Psoas muscle (tissue), 8 donors: ENCODE measurements around the gene FBXO31. TPM values are rescaled to one million over a fixed set of nuclear protein-coding genes. Genes with fewer than 3 reads are reported as not detected.
A peak's percentile ranks its signal among the peaks of the same experiment; 100 is the strongest.
"Not testable (repeated sequence)": the region's sequence is repeated elsewhere in the genome, so short reads cannot be mapped to it uniquely, and the experiment has no call there.

Source experiments
- ATAC-seq, 4 donors: fragments of 200-7000 bp; cut with Tn5 transposase; one replicate each; pipeline ENCODE4 v1.9.1; 2020; ENCODE audit warnings: moderate library complexity in 3 of 4, mild to moderate bottlenecking in 2 of 4
- DNase-seq, 2 donors: peaks; one replicate each; pipeline ENCODE4 v3.0.0-alpha.2; 2020
- H3K27ac ChIP-seq: fragments of 200-600 bp; one replicate; pipeline ENCODE4 v1.8.0; 2022
- H3K27me3 ChIP-seq, 3 donors: fragments of 200-600 bp in 1 of 3; one replicate each; pipeline versions ENCODE4 v1.6.1 to v1.8.0; 2013 to 2022; ENCODE audit warnings: low read length in 2 of 3, mild to moderate bottlenecking in 2 of 3, moderate library complexity in 1 of 3; ENCODE audit not compliant: insufficient read depth in 3 of 3
- H3K36me3 ChIP-seq, 2 donors: fragments of 200-600 bp in 1 of 2; one replicate each; pipeline versions ENCODE4 v1.6.1 to v1.8.0; 2013 to 2022; ENCODE audit warnings: low read depth in 1 of 2, mild to moderate bottlenecking in 1 of 2, moderate library complexity in 1 of 2; ENCODE audit not compliant: insufficient read depth in 1 of 2
- H3K4me1 ChIP-seq: fragments of 200-600 bp; one replicate; pipeline ENCODE4 v1.8.0; 2022
- H3K4me3 ChIP-seq: fragments of 200-600 bp; one replicate; pipeline ENCODE4 v1.8.0; 2022; ENCODE audit warnings: mild to moderate bottlenecking
- H3K9me3 ChIP-seq: fragments of 200-600 bp; one replicate; pipeline ENCODE4 v1.8.0; 2022
- WGBS, 3 donors: extraction: QIAGEN DNeasy Blood & Tissue Kit; methylation state at CpG; one replicate each; pipeline versions ENCODE4 v1.1.6 to v1.1.7; 2013; 5-methylcytosine and 5-hydroxymethylcytosine counted together
- intact Hi-C, 2 donors: fragments of 100-400 bp; cut with DNase I; formaldehyde crosslinking; loops; one replicate each; pipeline versions ENCODE4 v1.11.0 to v1.14.2; 2022
- polyA plus RNA-seq, 3 donors: library from polyadenylated mRNA; stranded (reverse); fragments of 200-250 nt; gene quantifications; one replicate each; pipeline ENCODE4 v1.2.3, GENCODE V29; 2013
- total RNA-seq, 4 donors: library from RNA; stranded (reverse); fragmentation: NEBNext Ultra II Directional in 2 of 4; extraction: Animal tissue kit (Norgen Biotek cat#: 25700) in 2 of 4; gene quantifications; one replicate each; pipeline versions ENCODE4 v1.2.1 to v1.2.4, GENCODE V29; 2021 to 2023
- TF ChIP-seq, protein P1 (sequence below): fragments of 200-600 bp; IDR thresholded peaks from one replicate; pipeline ENCODE4 v1.8.0; 2022; ENCODE audit warnings: antibody characterized with exemption
- donor health status: healthy with polysubstance abuse.
- donor health status: DM: no; HTN: no; CAD: no; lungs with moderate emphysema.
- donor health status: Bipolar disorder and iron deficiency.
- donor health status: healthy.
- donor health status: DM: yes; HTN: yes; CAD: no.
- donor health status: DM: no; HTN: no; CAD: no.
- donor health status: DM: no; HTN: no; CAD: no.
- donor health status: DM: yes; HTN: yes; CAD: no.

FBXO31 gene
- total and polyA plus RNA-seq, 7 donors = 26.3 to 103 (median 95.3) TPM

DNA sequence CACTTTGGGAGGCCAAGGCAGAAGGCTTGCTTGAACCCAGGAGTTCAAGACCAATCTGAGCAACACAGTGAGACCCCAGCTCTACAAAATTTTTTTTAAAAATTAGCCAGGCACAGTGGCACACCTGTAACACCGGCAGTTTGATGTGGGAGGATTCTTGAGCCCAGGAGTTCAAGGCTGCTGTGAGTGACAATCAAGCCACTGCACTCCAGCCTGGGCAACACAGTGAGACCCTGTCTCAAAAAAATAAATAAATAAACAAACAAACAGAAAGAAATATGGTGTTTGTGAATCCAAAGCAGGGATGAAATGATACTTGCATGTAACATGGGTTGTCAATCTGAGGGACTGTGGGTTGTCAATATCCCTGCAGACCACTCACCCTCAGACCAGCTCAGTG lies 16.6 kb downstream of the FBXO31 start:
- Histone ChIP-seq H3K9me3 (no peaks in the 10 kb centered on the region), H3K4me3 (no peak overlapping the region), H3K27me3 (no peaks in the 10 kb centered on the region), H3K27ac (no peak overlapping the region), H3K4me1 (peaks cover 69% of the 10 kb centered on the region), H3K36me3 (peaks cover 0 to 11% of the 10 kb centered on the region in 2 donors)
- ATAC-seq = no peak
- intact Hi-C loops = no loop called here
- peak in 1 of 2 donors; percentile 16 for DNase-seq
- 82 to 89% (median 88%) methylated on average over 1 of the region's 1 CpG for WGBS, 3 donors
- TF ChIP-seq, protein P1, sequence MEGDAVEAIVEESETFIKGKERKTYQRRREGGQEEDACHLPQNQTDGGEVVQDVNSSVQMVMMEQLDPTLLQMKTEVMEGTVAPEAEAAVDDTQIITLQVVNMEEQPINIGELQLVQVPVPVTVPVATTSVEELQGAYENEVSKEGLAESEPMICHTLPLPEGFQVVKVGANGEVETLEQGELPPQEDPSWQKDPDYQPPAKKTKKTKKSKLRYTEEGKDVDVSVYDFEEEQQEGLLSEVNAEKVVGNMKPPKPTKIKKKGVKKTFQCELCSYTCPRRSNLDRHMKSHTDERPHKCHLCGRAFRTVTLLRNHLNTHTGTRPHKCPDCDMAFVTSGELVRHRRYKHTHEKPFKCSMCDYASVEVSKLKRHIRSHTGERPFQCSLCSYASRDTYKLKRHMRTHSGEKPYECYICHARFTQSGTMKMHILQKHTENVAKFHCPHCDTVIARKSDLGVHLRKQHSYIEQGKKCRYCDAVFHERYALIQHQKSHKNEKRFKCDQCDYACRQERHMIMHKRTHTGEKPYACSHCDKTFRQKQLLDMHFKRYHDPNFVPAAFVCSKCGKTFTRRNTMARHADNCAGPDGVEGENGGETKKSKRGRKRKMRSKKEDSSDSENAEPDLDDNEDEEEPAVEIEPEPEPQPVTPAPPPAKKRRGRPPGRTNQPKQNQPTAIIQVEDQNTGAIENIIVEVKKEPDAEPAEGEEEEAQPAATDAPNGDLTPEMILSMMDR = no peak

DNA sequence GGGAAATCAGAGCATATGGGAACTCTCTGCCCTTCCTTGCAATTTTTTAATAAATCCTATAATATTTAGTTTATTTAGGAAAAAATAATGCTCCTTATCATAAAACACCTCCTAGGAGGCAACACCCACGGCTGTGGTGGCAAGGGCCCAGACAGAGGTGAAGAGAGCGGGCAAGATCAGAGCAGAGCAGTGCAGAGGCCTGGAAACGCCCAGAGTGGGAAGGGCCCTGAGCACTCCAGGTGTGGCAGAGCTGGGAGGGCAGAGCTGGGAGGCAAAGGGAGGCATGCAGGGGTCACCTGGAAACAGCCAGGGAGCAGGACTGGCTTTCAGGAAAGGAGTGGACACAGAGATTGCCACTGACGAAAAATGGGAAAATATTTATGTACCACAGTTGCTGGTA lies 17.3 kb downstream of the FBXO31 start:
- ATAC-seq = no peak
- Histone ChIP-seq H3K4me3 (no peak overlapping the region), H3K9me3 (no peaks in the 10 kb centered on the region), H3K27ac (peak overlapping the region; percentile 23), H3K27me3 (no peaks in the 10 kb centered on the region), H3K4me1 (peaks cover 65% of the 10 kb centered on the region), H3K36me3 (peaks cover 0 to 17% of the 10 kb centered on the region in 2 donors)
- TF ChIP-seq, protein P1 = no peak
- intact Hi-C loops = no loop called here
- DNase-seq = peak in 1 of 2 donors; percentile 31
- 88 to 96% (median 88%) methylated on average over 4 of the region's 4 CpGs for WGBS, 3 donors

DNA sequence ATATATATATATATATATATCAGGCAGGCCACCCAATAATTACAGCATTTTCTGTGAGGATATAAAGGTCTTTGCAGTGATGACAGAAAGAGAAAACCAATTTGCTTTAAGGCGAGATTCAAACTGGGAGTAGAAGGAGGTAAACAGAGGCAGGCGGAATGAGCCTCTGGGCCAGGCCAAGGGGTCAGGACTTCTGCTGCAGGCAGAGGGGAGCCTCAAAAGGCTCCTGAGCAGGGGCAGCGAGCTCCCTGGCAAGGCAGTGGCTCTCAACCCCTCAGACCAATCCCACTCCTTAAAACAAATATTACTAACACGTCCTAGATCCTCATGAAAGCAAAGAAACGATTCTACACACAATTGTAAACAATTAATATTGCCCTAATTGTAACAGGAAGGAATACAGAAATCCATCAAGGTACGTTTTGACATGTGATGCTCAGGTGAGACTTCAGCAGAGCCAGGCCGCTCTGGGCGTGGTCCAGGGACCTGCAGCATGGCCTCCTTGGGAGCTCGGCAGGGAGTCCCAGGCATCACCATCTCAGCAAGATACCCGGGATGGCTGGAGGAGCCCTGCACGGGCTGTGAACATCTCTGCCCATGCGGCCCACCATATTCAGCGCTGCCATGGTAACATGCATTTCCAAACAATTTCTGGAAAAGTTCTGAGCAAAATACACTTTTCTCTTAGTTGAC lies 18.4 kb downstream of the FBXO31 start:
- Histone ChIP-seq H3K27me3 (no peaks in the 10 kb centered on the region), H3K27ac (peak overlapping the region; percentile 77), H3K9me3 (no peaks in the 10 kb centered on the region), H3K36me3 (peaks cover 0 to 23% of the 10 kb centered on the region in 2 donors), H3K4me1 (peaks cover 64% of the 10 kb centered on the region), H3K4me3 (no peak overlapping the region)
- TF ChIP-seq, protein P1 = no peak
- intact Hi-C loops = no loop called here
- WGBS, 3 donors = 91 to 92% (median 91%) methylated on average over 13 of the region's 13 CpGs
- ATAC-seq (no peak), DNase-seq (peak in 1 of 2 donors; percentile 37)

DNA sequence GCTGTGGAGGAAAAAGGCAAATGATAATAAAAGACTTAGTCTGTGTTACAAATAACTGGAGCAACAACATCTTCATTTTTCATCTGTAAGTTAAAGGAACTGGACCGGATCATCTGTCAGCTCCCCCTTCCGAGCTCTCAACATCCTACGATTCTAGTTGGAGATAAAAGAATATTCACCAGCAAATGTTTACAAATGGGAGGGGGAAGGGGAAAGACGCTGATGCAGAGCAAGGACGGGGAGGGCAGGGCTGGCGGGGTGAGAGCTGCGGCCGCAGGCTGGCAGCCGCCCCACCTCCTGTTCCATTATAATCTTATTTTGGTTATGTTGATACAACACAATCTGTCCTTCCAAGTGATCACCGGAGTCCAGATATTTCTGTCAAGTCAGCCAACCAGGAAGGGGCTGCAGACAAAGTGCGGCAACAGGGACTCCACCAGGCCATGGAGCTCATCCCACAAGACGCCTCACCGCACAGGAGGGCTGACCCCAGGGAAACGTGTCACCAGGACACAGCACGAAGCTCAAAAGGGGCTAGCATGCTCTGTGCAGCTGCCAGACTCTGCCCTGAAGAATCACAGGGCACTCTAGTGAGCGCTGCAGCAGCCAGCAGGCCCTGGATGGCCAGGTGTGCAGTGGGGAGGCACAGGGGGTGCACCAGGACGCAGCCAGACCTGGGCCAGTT lies 19.7 kb downstream of the FBXO31 start:
- no peaks in the 10 kb centered on the region for H3K27me3 ChIP-seq
- H3K9me3 ChIP-seq = no peaks in the 10 kb centered on the region
- peak overlapping the region; percentile 24 for H3K4me3 ChIP-seq
- intact Hi-C loops = no loop called here
- ATAC-seq (peak; percentile 68 to 83 (median 72)), DNase-seq (peak in 1 of 2 donors; percentile 69)
- TF ChIP-seq, protein P1 = no peak
- H3K36me3 ChIP-seq = peaks cover 3 to 35% of the 10 kb centered on the region in 2 donors
- H3K4me1 ChIP-seq = peaks cover 64% of the 10 kb centered on the region
- WGBS, 3 donors = 19 to 33% (median 26%) methylated on average over 17 of the region's 17 CpGs
- H3K27ac ChIP-seq = peak overlapping the region; percentile 77

DNA sequence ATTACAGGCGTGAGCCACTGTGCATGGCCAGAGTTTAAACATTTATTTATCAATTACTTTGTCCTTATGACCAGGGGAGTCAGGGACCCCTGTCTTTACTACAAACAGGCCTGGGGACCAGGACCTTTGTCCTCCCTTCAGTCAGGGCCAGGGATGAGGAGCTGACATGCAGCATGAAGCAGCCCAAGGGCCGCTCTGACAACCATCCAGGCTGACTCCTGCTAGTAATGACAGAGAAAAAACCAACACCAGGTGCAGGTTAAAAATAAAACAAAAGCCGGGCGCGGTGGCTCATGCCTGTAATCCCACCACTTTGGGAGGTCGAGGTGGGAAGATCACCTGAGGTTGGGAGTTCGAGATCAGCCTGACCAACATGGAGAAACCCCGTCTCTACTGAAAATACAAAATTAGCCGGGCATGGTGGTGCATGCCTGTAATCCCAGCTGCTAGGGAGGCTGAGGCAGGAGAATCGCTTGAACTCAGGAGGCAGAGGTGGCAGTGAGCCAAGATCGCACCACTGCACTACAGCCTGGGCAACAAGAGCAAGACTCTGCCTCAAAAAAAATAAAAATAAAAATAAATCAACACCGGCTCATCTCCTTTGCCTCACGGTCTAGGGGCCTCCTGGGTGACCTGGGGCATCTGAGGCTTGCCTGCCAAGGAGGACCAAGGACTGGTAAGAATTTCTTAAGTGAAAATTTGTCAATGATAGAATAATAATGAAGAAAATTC lies 20.6 kb downstream of the FBXO31 start:
- H3K27me3 ChIP-seq, H3K4me3 ChIP-seq, H3K9me3 ChIP-seq, intact Hi-C loops: not testable (repeated sequence)
- H3K27ac ChIP-seq = peak overlapping the region; percentile 77
- H3K36me3 ChIP-seq = peaks cover 3 to 45% of the 10 kb centered on the region in 2 donors
- peak in 1 of 2 donors; percentile 57 for DNase-seq
- ATAC-seq = peak; percentile 46 to 67 (median 58)
- peaks cover 64% of the 10 kb centered on the region for H3K4me1 ChIP-seq
- WGBS, 3 donors = 50 to 66% (median 51%) methylated on average over 13 of the region's 13 CpGs
